GM23338 (cell line): ENCODE data around the gene SLC6A1. TPM values are rescaled to one million over a fixed set of nuclear protein-coding genes. Genes with fewer than 3 reads are reported as not detected.

Experiments used
- ATAC-seq: fragments of 200-7000 bp; cut with Tn5 transposase; 3 replicates; pipeline ENCODE4 v1.9.1; 2020
- DNase-seq: peaks from one replicate; pipeline ENCODE4 v3.0.0-alpha.2; 2015; ENCODE audit warnings: low spot score
- H2AFZ ChIP-seq: fragments of 200-600 bp; sonication (generic); 2 replicates; pipeline ENCODE4 v1.8.0; 2016; ENCODE audit warnings: antibody characterized with exemption, mild to moderate bottlenecking, moderate library complexity
- H3F3A ChIP-seq: fragments of 200-600 bp; sonication (generic); replicated peaks from 2 replicates; pipeline ENCODE4 v1.8.0; 2017; ENCODE audit warnings: antibody characterized with exemption, mixed run types, low read depth
- H3K27ac ChIP-seq: fragments of 200-600 bp; sonication (generic); 2 replicates; pipeline ENCODE4 v1.6.1; 2016; ENCODE audit warnings: low read depth
- H3K27me3 ChIP-seq: fragments of 200-600 bp; sonication (generic); 2 replicates; pipeline ENCODE4 v1.8.0; 2016; ENCODE audit warnings: mild to moderate bottlenecking, mixed run types, moderate library complexity; ENCODE audit not compliant: insufficient read depth
- H3K36me3 ChIP-seq: fragments of 200-600 bp; sonication (generic); 2 replicates; pipeline ENCODE4 v1.8.0; 2016; ENCODE audit warnings: mild to moderate bottlenecking; ENCODE audit not compliant: insufficient read depth
- H3K4me1 ChIP-seq: fragments of 200-600 bp; sonication (generic); 2 replicates; pipeline ENCODE4 v1.8.0; 2016; ENCODE audit warnings: mild to moderate bottlenecking, moderate library complexity; ENCODE audit not compliant: insufficient read depth
- H3K4me2 ChIP-seq: fragments of 200-600 bp; sonication (generic); 2 replicates; pipeline ENCODE4 v1.7.1; 2017; ENCODE audit warnings: mixed run types
- H3K4me3 ChIP-seq: fragments of 200-600 bp; sonication (generic); 2 replicates; pipeline ENCODE4 v1.6.1; 2016; ENCODE audit warnings: mixed run types
- H3K79me2 ChIP-seq: fragments of 200-600 bp; sonication (generic); replicated peaks from 2 replicates; pipeline ENCODE4 v1.8.0; 2017; ENCODE audit warnings: mild to moderate bottlenecking; ENCODE audit not compliant: insufficient read depth
- H3K9me2 ChIP-seq: fragments of 200-600 bp; sonication (generic); 2 replicates; pipeline ENCODE4 v1.8.0; 2017; ENCODE audit not compliant: insufficient read depth
- H4K20me1 ChIP-seq: fragments of 200-600 bp; sonication (generic); replicated peaks from 2 replicates; pipeline ENCODE4 v1.8.0; 2017; ENCODE audit warnings: mild to moderate bottlenecking; ENCODE audit not compliant: insufficient read depth
- H3K27ac Mint-ChIP-seq: 2 replicates; pipeline ENCODE4 v1.8.0; 2020; ENCODE audit warnings: inconsistent platforms, mild to moderate bottlenecking, moderate library complexity, mixed read lengths
- H3K27me3 Mint-ChIP-seq: 3 replicates; pipeline ENCODE4 v1.8.0; 2022; ENCODE audit warnings: low read depth, mild to moderate bottlenecking, moderate library complexity, mixed read lengths, inconsistent platforms; ENCODE audit not compliant: insufficient read depth, poor library complexity
- H3K36me3 Mint-ChIP-seq: 3 replicates; pipeline ENCODE4 v1.8.0; 2021; ENCODE audit warnings: low read depth, mild to moderate bottlenecking, inconsistent platforms, moderate library complexity, mixed read lengths
- H3K4me1 Mint-ChIP-seq: 3 replicates; pipeline ENCODE4 v1.8.0; 2020; ENCODE audit warnings: mild to moderate bottlenecking, inconsistent platforms, mixed read lengths
- H3K4me3 Mint-ChIP-seq: 3 replicates; pipeline ENCODE4 v1.8.0; 2021; ENCODE audit warnings: moderate library complexity, mild to moderate bottlenecking, inconsistent platforms, mixed read lengths
- H3K9me3 Mint-ChIP-seq: 3 replicates; pipeline ENCODE4 v1.8.0; 2020; ENCODE audit warnings: moderate library complexity, mild to moderate bottlenecking, inconsistent platforms, mixed read lengths
- CREB1 ChIP-seq: fragments of 250-450 bp; sonication (Bioruptor Pico); IDR thresholded peaks from 2 replicates; pipeline ENCODE4 v1.5.0; 2020; ENCODE audit warnings: low read depth, mild to moderate bottlenecking, moderate library complexity
- ETS1 ChIP-seq: IDR thresholded peaks from 2 replicates; pipeline ENCODE4 v1.6.1; 2016; ENCODE audit warnings: antibody characterized with exemption
- EZH2 ChIP-seq: fragments of 200-600 bp; sonication (generic); IDR thresholded peaks from one replicate; pipeline ENCODE4 v1.8.0; 2017; ENCODE audit warnings: antibody characterized with exemption, mild to moderate bottlenecking, low read depth; ENCODE audit not compliant: unreplicated experiment
- EZH2phosphoT487 ChIP-seq: fragments of 200-600 bp; sonication (generic); IDR thresholded peaks from one replicate; pipeline ENCODE4 v1.8.1; 2018; ENCODE audit warnings: antibody characterized with exemption; ENCODE audit not compliant: unreplicated experiment
- JUNB ChIP-seq: IDR thresholded peaks from one replicate; pipeline ENCODE4 v1.6.1; 2016; ENCODE audit warnings: antibody characterized with exemption; ENCODE audit not compliant: unreplicated experiment
- NANOG ChIP-seq: IDR thresholded peaks from 2 replicates; pipeline ENCODE4 v1.6.1; 2016; ENCODE audit warnings: antibody characterized with exemption, borderline replicate concordance
- POLR2AphosphoS5 ChIP-seq: IDR thresholded peaks from 2 replicates; pipeline ENCODE4 v1.6.1; 2016; ENCODE audit warnings: antibody characterized with exemption, low read depth
- REST ChIP-seq: IDR thresholded peaks from one replicate; pipeline ENCODE4 v1.6.1; 2018; ENCODE audit warnings: antibody characterized with exemption; ENCODE audit not compliant: unreplicated experiment
- STAT1 ChIP-seq: IDR thresholded peaks from one replicate; pipeline ENCODE4 v1.6.1; 2016; ENCODE audit warnings: antibody characterized with exemption; ENCODE audit not compliant: unreplicated experiment
- ZNF114 ChIP-seq: fragments of 250-450 bp; sonication (Bioruptor Pico); IDR thresholded peaks from 2 replicates; pipeline ENCODE4 v1.5.0; 2020; ENCODE audit warnings: mild to moderate bottlenecking, moderate library complexity
- ZNF331 ChIP-seq: fragments of 250-450 bp; sonication (Bioruptor Pico); IDR thresholded peaks from 2 replicates; pipeline ENCODE4 v1.5.0; 2020; ENCODE audit warnings: low read depth, mild to moderate bottlenecking, moderate library complexity
- ZNF462 ChIP-seq: fragments of 250-450 bp; sonication (Bioruptor Pico); IDR thresholded peaks from 2 replicates; pipeline ENCODE4 v1.5.0; 2020; ENCODE audit warnings: mild to moderate bottlenecking, moderate library complexity
- polyA plus RNA-seq: library from polyadenylated mRNA; unstranded; fragments of >200 nt; fragmentation: Nextera tagmentation; extraction: Ambion mirVana; gene quantifications from 2 replicates; pipeline ENCODE4 v1.2.1, GENCODE V29; 2016
- total RNA-seq: library from RNA; depleted of rRNA; stranded (reverse); fragments of >200 nt; shearing (Covaris generic); gene quantifications from 2 replicates; pipeline ENCODE4 v1.2.3, GENCODE V29; 2014
- TF ChIP-seq, protein P1 (sequence below), 2 experiments: fragments of 200-600 bp in 1 of 2; sonication (generic) in 1 of 2; conservative IDR thresholded peaks; 2 replicates each; pipeline versions ENCODE4 v1.5.1 to v1.6.1; 2016 to 2017; ENCODE audit warnings: antibody characterized with exemption in 2 of 2, low read depth in 2 of 2, mild to moderate bottlenecking in 2 of 2, moderate library complexity in 1 of 2

Gene SLC6A1
- total and polyA plus RNA-seq, 2 experiments from 2014 or later, result 0.16 to 0.28 TPM

- Histone ChIP-seq H3K27ac (no peak overlapping the region), H3F3A (no peaks in the 10 kb centered on the region), H3K27me3 (no peaks in the 10 kb centered on the region), H3K36me3 (no peaks in the 10 kb centered on the region), H3K79me2 (no peaks in the 10 kb centered on the region), H2AFZ (0 out of 2 replicates have a peak overlapping the region, but pooled peaks have one; percentile 28), H3K4me2 (no peak overlapping the region), H4K20me1 (no peaks in the 10 kb centered on the region), H3K4me3 (no peak overlapping the region), H3K9me2 (0 out of 2 replicates have a peak, but pooled peaks cover 3% of the 10 kb centered on the region), H3K4me1 (peaks cover 12% of the 10 kb centered on the region)
- Mint-ChIP-seq H3K4me3 (no peak overlapping the region), H3K27ac (no peak overlapping the region), H3K27me3 (peaks cover 8% of the 10 kb centered on the region), H3K4me1 (peaks cover 34% of the 10 kb centered on the region), H3K36me3 (no peaks in the 10 kb centered on the region), H3K9me3 (no peaks in the 10 kb centered on the region)
- TF ChIP-seq REST (no peak), ZNF331 (CRISPR knock-in tag) (no peak), CREB1 (no peak), EZH2 (no peak), NANOG (no peak), STAT1 (no peak), ETS1 (no peak), ZNF462 (CRISPR knock-in tag) (no peak), EZH2phosphoT487 (no peak), ZNF114 (CRISPR knock-in tag) (no peak), POLR2AphosphoS5 (no peak), JUNB (no peak)
- TF ChIP-seq, protein P1, sequence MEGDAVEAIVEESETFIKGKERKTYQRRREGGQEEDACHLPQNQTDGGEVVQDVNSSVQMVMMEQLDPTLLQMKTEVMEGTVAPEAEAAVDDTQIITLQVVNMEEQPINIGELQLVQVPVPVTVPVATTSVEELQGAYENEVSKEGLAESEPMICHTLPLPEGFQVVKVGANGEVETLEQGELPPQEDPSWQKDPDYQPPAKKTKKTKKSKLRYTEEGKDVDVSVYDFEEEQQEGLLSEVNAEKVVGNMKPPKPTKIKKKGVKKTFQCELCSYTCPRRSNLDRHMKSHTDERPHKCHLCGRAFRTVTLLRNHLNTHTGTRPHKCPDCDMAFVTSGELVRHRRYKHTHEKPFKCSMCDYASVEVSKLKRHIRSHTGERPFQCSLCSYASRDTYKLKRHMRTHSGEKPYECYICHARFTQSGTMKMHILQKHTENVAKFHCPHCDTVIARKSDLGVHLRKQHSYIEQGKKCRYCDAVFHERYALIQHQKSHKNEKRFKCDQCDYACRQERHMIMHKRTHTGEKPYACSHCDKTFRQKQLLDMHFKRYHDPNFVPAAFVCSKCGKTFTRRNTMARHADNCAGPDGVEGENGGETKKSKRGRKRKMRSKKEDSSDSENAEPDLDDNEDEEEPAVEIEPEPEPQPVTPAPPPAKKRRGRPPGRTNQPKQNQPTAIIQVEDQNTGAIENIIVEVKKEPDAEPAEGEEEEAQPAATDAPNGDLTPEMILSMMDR (conservative IDR thresholded peaks at IDR 0.05; ENCODE audit: low read depth in 2 of 2), result no peak
- DNase-seq (no peak), ATAC-seq (peak; percentile 22)
These were observed 20.3 kb upstream of the SLC6A1 start for GRCh38 chr3:10972072-10972782.
